Mammary epithelial cell (primary cell): Measurements from ENCODE around the gene C1orf226.

Source experiments
- EZH2 ChIP-seq: IDR thresholded peaks from 2 replicates; pipeline ENCODE4 v1.6.1; 2012; ENCODE audit warnings: low read length, inconsistent platforms, borderline replicate concordance
- TF ChIP-seq, protein P1 (sequence below), 2 donors: IDR thresholded peaks in 1 of 2; conservative IDR thresholded peaks in 1 of 2; 2 replicates each; pipeline ENCODE4 v1.5.1; 2011 to 2012; ENCODE audit warnings: inconsistent platforms in 2 of 2, low read length in 2 of 2, mild to moderate bottlenecking in 2 of 2, control low read depth in 1 of 2, low read depth in 1 of 2; ENCODE audit not compliant: insufficient read depth in 1 of 2; ENCODE audit errors: extremely low read depth in 1 of 2

DNA sequence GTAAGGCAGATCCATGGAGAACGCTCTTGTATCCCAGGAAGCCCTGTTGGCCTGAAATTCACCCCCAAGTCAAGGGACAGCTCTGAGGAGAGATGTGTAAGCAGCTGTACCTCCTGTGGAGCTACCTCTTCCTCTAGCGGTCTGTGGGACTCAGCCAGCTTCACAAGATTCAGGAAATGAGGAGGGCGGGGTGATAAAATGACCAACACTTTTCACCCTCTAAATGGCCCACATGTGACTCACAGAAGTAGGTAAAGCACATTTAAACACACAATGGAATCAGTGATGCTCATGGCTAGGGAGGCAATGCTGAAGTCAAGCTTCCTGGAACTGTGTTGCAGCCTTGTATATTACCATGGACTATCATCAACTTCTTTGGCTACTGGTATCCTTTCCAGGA, 30.5 kb downstream of the C1orf226 start, which contains the start of gene SH2D1B:
- TF ChIP-seq, protein P1, sequence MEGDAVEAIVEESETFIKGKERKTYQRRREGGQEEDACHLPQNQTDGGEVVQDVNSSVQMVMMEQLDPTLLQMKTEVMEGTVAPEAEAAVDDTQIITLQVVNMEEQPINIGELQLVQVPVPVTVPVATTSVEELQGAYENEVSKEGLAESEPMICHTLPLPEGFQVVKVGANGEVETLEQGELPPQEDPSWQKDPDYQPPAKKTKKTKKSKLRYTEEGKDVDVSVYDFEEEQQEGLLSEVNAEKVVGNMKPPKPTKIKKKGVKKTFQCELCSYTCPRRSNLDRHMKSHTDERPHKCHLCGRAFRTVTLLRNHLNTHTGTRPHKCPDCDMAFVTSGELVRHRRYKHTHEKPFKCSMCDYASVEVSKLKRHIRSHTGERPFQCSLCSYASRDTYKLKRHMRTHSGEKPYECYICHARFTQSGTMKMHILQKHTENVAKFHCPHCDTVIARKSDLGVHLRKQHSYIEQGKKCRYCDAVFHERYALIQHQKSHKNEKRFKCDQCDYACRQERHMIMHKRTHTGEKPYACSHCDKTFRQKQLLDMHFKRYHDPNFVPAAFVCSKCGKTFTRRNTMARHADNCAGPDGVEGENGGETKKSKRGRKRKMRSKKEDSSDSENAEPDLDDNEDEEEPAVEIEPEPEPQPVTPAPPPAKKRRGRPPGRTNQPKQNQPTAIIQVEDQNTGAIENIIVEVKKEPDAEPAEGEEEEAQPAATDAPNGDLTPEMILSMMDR (conservative IDR thresholded peaks at IDR 0.05 in 1 of 2, IDR thresholded peaks at IDR 0.05 in 1 of 2; ENCODE audit: extremely low read depth in 1 of 2, insufficient read depth in 1 of 2, low read depth in 1 of 2, low read length in 2 of 2), result no peak
- no peak for TF ChIP-seq EZH2
